ENCODE data around the gene EHD3. TPM values are rescaled to one million over a fixed set of nuclear protein-coding genes. Genes with fewer than 3 reads are reported as not detected.
A peak's percentile ranks its signal among the peaks of the same experiment; 100 is the strongest.
"Not testable (repeated sequence)": the region's sequence is repeated elsewhere in the genome, so short reads cannot be mapped to it uniquely, and the experiment has no call there.

Gene EHD3
- total and polyA plus RNA-seq, 10 of the 15 experiments (the other 5 are each of a cell fraction or from before 2014, with no cell fraction given): 1.1 to 10.9 (median 8.2) TPM

GRCh38 chr2:31283193-31283919, 49.4 kb downstream of the EHD3 start:
- peak; percentile 68 for ATAC-seq
- POLR2A ChIA-PET; H3K4me2 ChIP-seq (ENCODE audit: control insufficient read depth, insufficient read depth): not testable (repeated sequence)

GRCh38 chr2:31284107-31284506, 50.2 kb downstream of the EHD3 start:
- intact Hi-C loops (cut with micrococcal nuclease; ENCODE audit: unreplicated experiment): no loop called here
- Histone ChIP-seq H3K9ac (ENCODE audit: control insufficient read depth, insufficient read depth, low read length) (no peak overlapping the region), H3K27me3 (replicated peaks in 1 of 2; ENCODE audit: control insufficient read depth in 2 of 2, insufficient read depth in 2 of 2, low read length in 1 of 2) (no peaks in the 10 kb centered on the region), H4K20me1 (ENCODE audit: control insufficient read depth, insufficient read depth) (no peaks in the 10 kb centered on the region), H3K79me2 (ENCODE audit: control insufficient read depth, insufficient read depth, low read length) (no peaks in the 10 kb centered on the region), H3K27ac (ENCODE audit: control insufficient read depth, insufficient read depth) (no peak overlapping the region), H3K36me3 (ENCODE audit: control insufficient read depth in 2 of 2, insufficient read depth in 2 of 2, low read length in 1 of 2) (no peaks in the 10 kb centered on the region), H3K4me3 (no peak overlapping the region), H3K9me3 (replicated peaks; ENCODE audit: control insufficient read depth, insufficient read depth, low read length) (no peaks in the 10 kb centered on the region), H2AFZ (ENCODE audit: control insufficient read depth, low read depth, low read length) (no peak overlapping the region), H3K4me2 (ENCODE audit: control insufficient read depth, insufficient read depth) (no peak overlapping the region), H3K4me1 (ENCODE audit: control insufficient read depth, insufficient read depth, low read length) (no peaks in the 10 kb centered on the region)
- ChIA-PET RAD21 (ENCODE audit: unreplicated experiment) (no interaction called here), SMC1A (ENCODE audit: uncharacterized antibody, unreplicated experiment) (no interaction called here), CTCF (no interaction called here), POLR2A (no interaction called here)
- in situ Hi-C loops (cut with MboI): no loop called here
- FAIRE-seq (no peak), ATAC-seq (no peak), DNase-seq (ENCODE audit: low read depth, low spot score) (no peak)
- no TSS peak for BruUV-seq (replicated peaks)
- WGBS (ENCODE audit: insufficient coverage, insufficient replicate concordance, low lambda C conversion rate, missing lambda C conversion rate): 11% methylated on average over 2 of the region's 2 CpGs
- TF ChIP-seq SMC3 (IDR thresholded peaks at IDR 0.05; ENCODE audit: borderline replicate concordance, low read length) (no peak), DPF2 (IDR thresholded peaks at IDR 0.05) (no peak), IRF4 (IDR thresholded peaks at IDR 0.05; ENCODE audit: low read depth, low read length) (no peak), CEBPB (IDR thresholded peaks at IDR 0.05; ENCODE audit: borderline replicate concordance in 1 of 2, low read depth in 2 of 2, low read length in 2 of 2) (no peak), RUNX3 (IDR thresholded peaks at IDR 0.05; ENCODE audit: low read length) (no peak), BMI1 (IDR thresholded peaks at IDR 0.05; ENCODE audit: borderline replicate concordance) (no peak), ZBTB4 (CRISPR knock-in tag; IDR thresholded peaks at IDR 0.05) (no peak), ZNF24 (IDR thresholded peaks at IDR 0.05) (no peak), ATF2 (IDR thresholded peaks at IDR 0.05; ENCODE audit: low read length) (no peak)

More at GRCh38 chr2:31283193-31283919, 49.4 kb downstream of the EHD3 start:
- FAIRE-seq; SMC1A ChIA-PET (ENCODE audit: uncharacterized antibody, unreplicated experiment); H3K36me3 ChIP-seq (ENCODE audit: control insufficient read depth in 2 of 2, insufficient read depth in 2 of 2, low read length in 1 of 2); in situ Hi-C loops (cut with MboI); intact Hi-C loops (cut with micrococcal nuclease; ENCODE audit: unreplicated experiment); H2AFZ ChIP-seq (ENCODE audit: control insufficient read depth, low read depth, low read length); H4K20me1 ChIP-seq (ENCODE audit: control insufficient read depth, insufficient read depth); DNase-seq (ENCODE audit: low read depth, low spot score); H3K9me3 ChIP-seq (replicated peaks; ENCODE audit: control insufficient read depth, insufficient read depth, low read length); RAD21 ChIA-PET (ENCODE audit: unreplicated experiment); H3K27me3 ChIP-seq (replicated peaks in 1 of 2; ENCODE audit: control insufficient read depth in 2 of 2, insufficient read depth in 2 of 2, low read length in 1 of 2); H3K9ac ChIP-seq (ENCODE audit: control insufficient read depth, insufficient read depth, low read length); H3K79me2 ChIP-seq (ENCODE audit: control insufficient read depth, insufficient read depth, low read length); H3K27ac ChIP-seq (ENCODE audit: control insufficient read depth, insufficient read depth); BruUV-seq (replicated peaks); H3K4me3 ChIP-seq; H3K4me1 ChIP-seq (ENCODE audit: control insufficient read depth, insufficient read depth, low read length): not testable (repeated sequence)
- TF ChIP-seq PKNOX1 (IDR thresholded peaks at IDR 0.05): peak; percentile 66; the same call in 1 of the 2 replicates
- TF ChIP-seq JUNB (IDR thresholded peaks at IDR 0.05): 0 out of 2 replicates have a peak, but pooled peaks have one; percentile 13
- CTCF ChIA-PET: interaction anchor here (1.0 to 1.6 kb wide), 2 partner anchors 37 to 51 kb away, joined by 3 to 5 read pairs; no protein-coding TSS in a partner anchor
- WGBS (ENCODE audit: insufficient coverage, insufficient replicate concordance, low lambda C conversion rate, missing lambda C conversion rate): 0% methylated on average over 7 of the region's 7 CpGs
